Measurements from ENCODE around the gene IL22RA2.

IL22RA2 gene

DNA sequence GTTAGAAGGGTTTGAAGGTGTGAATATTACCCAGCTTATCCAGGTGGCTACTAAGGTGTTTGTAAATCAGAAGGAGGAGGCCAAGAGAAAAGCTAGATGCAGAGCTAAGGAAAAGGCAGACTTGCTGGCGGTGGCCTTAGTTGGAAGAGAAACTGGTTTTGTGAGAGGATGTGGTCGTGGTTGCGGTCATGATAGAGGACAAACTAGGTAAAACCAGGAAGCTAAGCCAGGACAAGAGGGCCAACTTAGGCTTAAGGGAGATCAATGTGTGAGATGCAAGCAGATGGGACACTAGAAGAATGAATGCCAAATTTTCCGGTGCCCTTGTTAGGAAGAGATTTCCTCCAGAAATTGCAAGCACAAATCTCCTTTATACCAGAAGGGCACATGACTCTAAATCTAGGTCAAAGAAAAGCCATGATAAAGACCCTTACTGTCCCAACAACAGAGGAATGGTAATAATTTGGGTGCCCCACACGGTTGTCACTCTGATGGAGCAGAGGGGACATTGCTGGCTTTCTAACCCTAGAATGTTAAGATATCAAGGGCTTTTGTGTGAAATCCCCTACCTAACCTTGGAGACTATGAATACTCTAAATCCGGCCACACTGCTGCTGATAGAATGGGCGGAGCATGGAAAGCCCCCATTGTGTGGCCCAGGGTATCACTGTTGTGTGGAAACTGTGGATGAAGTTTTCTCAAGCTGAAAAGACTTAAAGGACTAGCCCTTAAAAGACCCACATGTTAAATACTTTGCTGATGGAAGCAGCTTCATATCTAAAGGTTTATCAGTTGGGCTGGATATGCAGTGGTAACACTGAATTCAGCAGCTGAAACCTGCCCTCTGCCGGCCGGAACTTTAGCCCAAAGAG lies 7.8 kb downstream of the IL22RA2 start:
- no peak for DNase-seq

DNA sequence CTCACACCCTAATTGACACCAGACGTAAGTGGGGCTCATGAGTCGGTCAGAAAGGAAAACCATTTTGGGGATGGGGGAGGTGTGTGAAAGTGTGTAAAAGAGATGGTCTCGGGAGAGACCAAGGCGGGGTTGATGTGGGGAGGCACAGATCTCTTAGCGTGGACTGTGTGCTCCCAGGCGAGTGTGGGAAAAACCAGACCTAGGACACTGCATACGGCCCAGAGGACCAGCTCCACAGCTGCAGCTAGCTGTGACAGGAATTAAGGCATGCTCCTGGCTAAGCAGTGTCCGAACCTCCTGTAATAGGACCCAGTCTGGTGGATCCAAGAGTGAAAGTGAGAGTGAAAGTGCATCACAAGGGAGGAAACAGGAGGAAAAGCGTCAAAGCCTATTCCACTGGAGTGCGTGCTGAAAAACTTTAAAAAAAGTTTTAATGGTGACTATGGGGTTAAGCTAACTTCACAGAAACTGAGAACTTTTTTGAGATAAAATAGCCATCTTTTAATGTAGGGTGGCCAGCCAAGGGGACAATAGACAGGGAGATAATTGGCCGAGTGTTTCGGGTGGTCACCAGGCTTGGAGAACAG lies 9.6 kb downstream of the IL22RA2 start:
- DNase-seq: no peak

DNA sequence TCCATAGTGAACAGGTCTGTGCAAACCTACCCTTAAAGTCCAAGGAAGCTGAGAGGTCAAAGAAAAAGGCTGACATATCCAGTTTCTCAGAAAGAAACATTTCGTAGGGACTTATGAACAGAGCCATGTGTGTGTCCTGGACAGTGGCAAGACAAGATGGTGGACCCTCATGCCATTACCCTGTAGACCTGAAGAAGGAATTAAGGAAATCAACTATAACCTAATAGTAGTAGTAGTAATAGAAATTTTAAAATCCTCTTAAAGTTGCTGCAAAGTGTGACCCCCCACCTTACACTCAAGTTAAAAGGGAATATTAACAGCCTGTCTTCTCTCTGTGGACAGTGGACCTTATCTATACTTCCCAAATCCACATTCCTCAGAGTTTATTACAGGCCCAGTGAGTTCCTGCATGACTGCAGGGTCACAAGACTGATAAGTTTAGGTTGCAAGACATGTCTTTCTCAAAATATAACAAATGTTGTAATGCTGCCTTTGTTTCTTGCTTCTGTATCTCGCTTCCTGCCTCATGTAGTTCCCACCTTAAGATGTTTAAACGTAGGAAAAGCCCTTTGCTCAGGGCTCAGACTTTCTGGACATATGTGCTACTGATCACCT lies 10.6 kb downstream of the IL22RA2 start:
- DNase-seq: peak; percentile 33

DNA sequence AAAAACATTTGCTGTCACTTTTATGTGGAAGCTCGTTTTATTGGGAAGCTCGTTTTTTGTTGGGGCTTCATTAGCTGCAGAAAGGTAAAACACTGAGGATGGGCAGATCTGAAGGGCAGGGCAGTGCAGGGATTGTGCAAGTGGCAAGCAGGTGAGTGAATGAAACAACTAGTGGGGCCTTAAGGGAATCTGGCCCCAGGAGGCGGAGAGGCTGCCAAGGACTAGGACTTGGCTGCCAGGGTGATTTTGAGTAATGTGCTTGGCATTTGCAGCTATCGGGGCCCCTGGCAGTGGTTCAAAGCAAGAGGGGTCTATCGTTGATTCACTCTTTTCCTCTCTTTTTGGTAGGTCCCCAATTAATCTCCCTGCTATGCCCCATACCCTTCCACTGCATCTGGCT lies 11.5 kb downstream of the IL22RA2 start:
- no peak for DNase-seq

DNA sequence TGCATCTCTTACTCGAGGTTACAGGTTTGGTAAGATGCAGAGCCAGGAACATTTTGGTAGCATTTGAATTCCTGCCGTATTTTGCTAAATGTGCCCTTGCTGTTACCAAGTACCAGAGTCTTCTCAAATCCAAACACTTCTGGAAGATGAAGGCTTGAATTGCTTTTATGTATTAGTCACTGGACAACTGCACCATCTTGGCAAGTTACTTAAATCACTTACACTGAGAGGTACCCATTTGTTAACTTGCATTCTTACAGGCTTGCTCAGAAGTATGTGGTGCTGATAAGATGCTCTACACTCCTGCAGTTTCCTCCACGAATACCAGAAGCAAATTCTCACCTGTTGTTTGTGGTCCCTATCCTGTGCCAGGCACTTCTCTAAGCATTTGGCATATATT lies 12.7 kb downstream of the IL22RA2 start:
- no peak for DNase-seq

DNA sequence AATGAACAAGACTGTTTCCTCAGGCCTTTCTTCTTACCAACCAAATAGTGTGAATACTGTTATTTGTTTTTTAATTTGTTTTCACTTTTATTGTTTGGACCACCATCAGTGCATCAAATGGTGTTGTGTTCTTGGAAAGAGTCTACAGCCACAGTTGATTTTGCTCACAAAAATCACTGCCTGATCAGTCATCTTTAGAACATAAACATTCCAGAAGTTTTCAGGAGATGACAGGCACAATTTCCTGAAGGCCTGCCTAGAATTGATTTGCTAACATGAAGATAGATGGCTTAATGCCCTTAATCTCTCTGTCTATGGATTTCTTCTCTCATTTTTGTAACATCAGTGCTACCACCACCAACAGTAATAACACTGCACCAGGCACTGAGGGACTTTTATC lies 13.5 kb downstream of the IL22RA2 start:
- DNase-seq: no peak

DNA sequence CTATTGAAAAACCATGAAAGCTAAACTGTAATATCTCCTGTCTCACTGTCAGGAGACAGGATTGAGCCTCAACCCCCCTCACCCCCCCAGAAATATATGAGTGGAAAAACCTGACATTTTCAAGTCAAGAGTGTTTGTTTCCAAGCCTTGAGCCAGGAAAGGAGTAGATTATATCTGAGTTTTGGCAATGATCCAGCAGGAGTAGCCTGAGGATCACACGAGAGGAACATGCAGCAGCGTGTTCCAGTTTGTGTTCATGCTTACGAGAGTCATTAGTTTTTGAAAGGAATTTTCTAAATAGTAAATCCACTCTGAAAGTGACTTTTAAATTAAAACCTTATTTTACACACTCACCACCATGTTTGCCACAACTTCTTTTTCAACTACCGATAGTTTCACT lies 15.8 kb downstream of the IL22RA2 start:
- DNase-seq: no peak

DNA sequence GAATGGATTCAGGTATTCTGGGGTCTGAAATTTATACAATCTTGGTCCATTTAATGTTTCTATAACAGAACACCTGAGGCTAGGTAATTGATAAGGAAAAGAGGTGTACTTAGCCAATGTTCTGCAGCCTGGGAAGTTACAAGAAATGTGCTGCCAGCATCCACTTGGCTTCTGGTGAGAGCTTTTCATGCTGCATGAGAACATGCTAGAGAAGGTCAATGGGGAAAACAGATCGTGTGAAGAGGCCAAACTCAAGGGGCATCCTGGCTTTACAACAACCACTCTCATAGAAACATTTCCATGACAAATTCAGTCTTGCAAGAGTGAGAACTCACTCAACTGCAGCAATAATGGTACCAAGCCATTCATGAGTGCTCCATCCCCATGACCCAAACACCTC lies 16.8 kb downstream of the IL22RA2 start:
- no peak for DNase-seq

DNA sequence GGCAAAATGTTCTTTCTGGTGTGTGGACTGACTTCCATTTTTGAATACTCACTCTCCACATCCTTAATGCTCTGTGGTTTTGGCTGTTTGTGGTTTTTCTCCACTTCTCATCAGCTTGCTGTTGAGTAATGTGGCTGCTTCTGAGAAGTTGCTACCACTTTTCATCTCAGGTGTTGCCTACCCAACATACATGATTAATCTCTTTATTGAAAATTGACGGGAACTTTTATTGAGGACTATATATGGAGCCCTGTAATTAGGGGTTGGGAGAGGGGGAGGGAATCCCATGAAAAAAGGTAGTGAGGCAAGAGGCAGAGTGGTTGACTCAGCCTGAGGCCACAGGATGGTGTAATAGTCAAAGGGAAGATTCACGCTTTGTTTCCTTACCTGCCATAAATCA lies 17.6 kb downstream of the IL22RA2 start:
- DNase-seq: peak; percentile 69

DNA sequence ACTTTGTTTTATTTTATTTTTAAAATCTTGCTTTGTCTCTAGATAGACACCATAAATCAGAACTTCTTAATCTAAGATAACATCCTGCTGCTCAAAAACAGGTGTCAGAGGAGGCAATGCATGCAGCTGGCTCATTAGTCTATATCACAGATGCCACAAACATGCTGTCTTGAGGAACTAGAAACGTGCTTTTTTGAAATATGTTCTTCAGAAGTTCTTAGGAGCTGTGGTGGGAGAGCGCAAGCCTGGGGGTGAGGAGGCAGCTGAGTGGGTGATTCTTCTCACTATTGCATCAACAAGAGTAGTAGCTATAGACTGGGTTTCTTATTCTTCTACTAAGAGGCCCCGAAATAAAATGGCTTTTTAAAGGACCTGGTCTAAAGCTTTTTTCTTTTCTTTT lies 23.4 kb downstream of the IL22RA2 start:
- peak; percentile 41 for DNase-seq

DNA sequence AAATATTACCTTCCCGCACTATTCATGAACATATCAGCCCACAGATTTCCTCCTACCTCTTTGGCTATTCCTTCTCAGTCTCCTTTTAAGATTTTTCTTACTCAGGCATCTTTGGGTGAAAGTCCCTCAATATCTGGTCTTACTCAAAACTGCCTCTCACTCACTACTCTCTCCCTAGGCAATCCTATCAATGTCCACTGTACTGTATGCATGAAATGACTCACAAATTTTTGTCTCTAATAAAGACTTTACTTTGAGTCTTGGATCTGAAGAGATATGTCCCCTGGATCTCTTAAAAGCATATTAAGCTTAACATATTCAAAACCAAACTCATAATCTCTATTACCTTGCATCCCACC lies 24.4 kb downstream of the IL22RA2 start:
- no peak for DNase-seq

DNA sequence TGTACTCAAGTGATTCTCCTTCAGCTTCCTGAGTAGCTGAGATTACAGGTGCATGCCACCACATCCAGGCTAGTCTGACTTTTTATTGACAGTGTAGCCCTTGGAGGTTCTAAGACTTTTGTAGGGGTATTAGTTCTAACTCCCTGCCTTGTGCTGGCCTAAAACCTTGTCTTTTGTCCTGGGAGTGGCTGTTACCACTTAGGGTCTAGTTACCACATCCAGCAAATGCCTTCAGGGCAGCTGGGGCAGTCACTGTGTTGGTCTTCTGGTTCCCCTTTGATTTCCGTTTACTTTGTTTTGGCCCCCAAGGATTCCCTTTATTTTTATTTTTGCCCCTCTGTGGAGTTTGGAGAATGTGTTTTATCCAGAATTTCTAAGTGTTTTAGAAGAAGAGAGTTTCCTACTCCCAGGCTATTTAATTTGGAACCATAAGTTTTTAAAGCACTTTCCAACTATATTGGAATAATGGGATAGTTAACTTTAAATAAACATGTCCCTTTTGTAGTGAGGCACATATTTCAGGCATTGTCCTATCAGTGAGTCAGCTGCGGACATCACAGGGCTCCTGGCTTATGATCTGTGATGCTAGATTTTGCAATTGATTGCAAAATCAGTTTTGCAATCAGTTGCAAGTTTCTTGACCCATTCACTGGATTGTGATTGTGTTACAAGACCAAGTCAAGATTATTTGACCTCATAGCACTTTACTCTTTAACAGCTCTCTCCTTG lies 25.0 kb downstream of the IL22RA2 start:
- peak; percentile 94 for DNase-seq

DNA sequence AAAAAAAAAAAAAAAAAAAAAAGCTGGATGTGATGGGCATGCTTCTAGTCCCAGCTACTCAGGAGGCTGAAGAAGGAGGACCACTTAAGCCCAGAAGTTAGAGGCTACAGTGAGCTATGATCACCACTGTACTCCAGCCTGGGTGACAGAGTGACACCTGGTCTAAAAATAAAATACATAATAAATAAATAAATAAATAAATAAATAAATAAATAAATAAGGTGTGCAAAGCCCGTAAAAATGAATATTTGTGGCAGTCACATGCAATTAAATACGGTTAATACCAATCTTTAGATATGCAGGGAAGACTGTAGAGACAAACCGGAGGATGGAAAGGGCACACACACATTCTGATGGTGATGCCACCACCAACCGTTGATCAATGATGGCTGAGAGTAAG lies 26.2 kb downstream of the IL22RA2 start:
- no peak for DNase-seq

DNA sequence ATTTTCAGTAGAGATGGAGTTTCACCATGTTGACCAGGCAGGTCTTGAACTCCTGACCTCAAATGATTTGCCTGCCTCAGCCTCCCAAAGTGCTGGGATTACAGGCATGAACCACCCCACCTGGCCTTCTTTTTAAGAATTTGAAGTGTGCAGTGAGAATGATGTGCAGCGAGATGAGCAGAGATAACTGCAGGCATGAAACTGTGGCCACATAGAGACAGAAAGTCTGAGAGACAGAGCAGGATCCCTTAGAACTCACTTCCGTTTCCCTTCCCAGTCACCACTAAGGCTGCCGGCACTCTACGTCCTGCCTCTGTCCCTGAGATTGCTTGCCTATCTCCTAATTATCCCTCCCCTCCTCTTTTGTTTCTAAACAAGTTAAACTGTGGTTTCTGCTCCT lies 27.2 kb downstream of the IL22RA2 start:
- no peak for DNase-seq

DNA sequence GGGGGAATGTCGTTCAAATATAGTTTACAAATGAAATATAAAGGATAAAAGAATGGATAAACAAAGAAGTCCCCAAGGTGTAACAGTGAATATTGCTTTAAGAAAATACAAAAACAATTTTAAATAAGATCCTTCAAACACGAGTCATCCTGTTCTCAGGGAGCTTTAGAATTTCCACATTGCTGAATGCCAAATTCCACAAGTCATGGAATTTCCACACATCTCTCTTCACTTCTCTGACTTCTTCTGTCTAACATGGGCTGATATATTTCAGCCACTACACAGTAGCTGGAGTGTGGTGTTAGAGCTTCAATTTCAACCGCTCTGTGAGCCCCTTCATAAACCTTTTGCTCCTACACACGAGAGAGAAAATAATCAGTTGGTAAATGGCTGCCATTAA lies 28.0 kb downstream of the IL22RA2 start:
- peak; percentile 70 for DNase-seq

DNA sequence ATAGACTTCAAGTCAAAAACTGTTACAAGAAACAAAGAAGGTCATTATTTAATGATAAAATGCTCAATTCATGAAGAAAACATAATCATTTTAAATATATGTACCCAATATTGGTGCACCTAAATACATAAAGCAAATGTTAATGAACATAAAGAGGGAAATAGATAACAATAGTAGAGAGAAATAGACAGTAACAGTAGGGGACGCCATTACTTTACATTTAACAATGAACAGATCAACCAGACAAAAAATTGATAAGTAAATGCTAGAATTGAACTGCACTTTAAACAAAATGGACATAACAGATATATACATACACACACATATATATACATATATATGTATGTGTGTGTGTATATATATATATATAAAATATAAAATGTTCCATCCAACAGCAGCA lies 37.4 kb downstream of the IL22RA2 start:
- peak; percentile 47 for DNase-seq

DNA sequence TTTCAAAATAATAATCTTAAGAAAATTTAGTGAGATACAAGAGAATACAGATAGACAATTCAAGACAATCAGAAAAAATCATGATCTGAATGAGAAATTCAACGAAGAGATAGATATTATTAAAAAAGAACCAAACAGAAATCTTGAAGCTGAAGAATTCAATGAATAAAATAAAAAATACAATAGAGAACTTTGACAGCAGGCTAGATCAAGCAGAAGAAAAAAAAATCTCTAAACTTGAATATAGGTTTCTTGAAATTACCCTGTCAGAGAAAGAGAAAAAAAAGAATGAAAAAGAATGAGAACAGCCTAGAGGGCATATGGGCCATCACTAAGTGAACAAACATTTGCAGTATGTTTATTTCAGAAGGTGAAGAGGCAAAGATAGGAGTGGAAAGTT lies 39.0 kb downstream of the IL22RA2 start:
- DNase-seq: no peak

DNA sequence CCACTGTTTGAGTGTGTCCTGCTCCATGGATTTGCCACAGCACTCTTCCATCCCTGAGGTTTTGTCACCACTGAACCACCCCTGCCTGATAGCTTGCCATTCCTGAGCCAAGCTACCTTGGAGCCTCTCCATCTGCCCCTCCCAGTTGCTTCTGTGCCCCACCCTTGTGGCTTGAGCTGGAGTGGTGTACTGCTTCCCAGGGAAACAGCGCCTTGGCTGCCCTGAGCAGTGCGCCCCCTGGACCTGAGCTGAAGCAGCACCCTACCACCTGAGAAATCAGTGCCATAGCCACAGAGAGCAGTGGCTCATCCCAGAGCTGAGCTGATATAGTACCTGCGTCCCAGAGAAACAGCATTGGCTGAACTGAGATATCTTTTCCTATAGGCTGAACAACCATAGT lies 40.3 kb downstream of the IL22RA2 start:
- no peak for DNase-seq

DNA sequence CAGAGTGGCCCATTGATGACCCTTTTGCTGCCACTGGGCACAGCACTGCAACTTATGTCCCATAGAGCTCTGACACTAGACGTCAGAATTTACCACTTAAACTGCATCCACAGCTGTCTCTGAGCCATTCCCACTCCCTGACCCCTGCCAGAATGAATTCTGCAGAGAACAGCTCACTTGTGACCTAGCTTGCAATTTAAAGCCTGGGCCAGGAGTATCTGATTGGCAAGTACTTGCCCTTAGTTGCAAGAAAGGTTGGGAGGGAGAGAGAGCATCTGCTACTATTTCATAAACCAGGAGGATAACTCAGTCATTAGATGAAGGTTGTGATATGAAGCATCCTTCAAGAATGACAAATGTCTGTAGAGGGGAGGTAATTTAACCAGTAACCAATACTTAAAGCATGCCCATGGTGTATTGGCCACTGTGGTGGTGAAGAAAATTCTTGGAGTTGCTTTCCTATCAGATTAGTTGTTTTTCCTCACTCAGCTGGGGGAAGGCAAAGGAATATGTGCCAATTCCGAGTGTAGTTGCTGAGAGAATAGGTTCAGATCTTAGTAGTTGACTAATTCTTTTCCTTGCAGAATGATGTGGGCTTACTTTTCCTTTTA lies 46.5 kb downstream of the IL22RA2 start:
- no peak for DNase-seq

DNA sequence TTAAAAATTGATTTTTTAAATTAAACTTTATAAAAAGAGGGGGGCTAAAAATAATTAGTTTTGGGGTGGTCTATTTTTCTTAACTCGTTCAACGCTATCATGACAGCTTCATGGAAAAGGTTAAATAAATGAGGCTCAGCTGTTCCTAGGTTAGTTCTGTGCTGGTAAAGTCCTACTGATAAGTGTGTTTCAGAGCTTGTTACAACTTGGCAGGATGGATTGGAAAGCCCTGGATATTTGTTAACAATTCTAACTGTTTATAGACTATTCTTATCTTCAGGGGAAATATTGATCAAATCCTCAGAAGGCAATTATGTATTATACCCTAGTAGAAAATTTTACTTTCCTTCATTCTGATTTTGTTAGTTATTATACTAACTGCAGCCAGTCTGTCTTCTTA lies 50.4 kb downstream of the IL22RA2 start:
- no peak for DNase-seq

DNA sequence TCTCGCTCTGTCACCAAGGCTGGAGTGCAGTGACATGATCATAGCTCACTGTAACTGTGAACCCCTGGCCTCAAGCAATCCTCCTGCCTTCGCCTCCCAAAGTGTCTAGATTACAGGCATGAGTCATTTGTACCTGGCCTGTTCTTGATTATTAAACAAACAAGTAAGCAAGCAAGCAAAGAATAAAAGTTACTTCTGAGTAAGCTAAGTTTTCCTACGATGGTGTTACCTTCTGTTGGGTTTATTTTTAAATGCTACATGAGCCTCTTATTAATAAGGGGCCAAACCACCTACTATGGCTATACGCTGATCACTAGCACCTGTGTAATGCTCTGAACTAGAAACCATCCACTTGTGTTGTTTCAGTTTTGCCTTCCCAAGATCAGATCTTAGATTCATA lies 50.8 kb downstream of the IL22RA2 start:
- no peak for DNase-seq

DNA sequence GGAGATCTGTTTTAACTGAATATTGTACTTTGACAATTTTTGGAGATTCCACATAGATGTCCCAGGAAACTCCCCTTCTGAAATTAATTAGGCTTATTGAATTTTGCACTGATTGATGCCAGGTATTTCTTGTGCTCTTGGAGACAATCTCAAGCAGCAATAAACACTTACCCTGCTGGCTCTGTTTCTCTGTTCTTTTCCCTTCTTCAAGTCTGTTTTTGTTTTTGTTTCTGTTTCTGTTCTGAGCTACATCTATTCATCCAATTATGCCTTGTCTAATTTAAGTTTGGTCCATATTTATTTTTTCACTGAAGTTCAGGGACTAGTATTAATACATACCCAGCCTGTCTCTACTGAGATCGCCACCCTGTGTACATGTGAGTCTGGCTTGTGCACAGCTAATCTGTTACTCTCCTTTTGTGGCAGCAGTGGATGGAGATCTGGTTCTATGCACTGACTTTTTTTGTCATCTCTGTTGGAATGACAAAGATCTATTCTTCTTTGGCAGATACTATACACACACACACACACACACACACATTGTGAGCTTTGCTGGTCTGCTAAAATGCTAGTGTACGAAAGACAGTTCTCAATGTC lies 51.9 kb downstream of the IL22RA2 start:
- no peak for DNase-seq

DNA sequence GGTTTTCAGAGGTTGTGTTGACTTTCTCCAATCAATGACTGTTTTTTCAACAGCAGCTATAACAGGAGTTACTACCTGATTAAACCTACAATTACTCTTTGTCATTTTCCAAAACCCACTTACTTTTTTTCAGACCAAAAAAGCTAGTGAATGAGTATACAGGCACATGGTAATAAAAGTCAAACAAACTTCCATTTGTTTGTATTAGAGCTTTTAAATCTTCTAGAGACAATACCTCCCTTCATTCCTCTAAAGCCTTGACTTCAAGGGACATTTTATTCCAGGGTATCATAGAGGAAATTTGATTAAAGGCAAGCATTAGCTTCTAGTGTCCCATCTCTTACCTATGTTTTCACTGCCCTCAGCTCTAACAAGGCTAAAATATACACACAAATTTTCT lies 52.7 kb downstream of the IL22RA2 start:
- DNase-seq: no peak
